H9 (cell line): Measurements from ENCODE around the gene SGMS2. TPM values are rescaled to one million over a fixed set of nuclear protein-coding genes. Genes with fewer than 3 reads are reported as not detected.

Experiments
- DNase-seq: peaks from one replicate; pipeline ENCODE4 v3.0.0-alpha.2; 2017
- H2AFZ ChIP-seq: one replicate; pipeline ENCODE4 v1.6.1; 2013; ENCODE audit warnings: mild to moderate bottlenecking, low read length, control low read depth, moderate library complexity
- H2AK5ac ChIP-seq: 2 replicates; pipeline ENCODE4 v1.6.1; 2013; ENCODE audit warnings: low read length, control low read depth, mixed read lengths; ENCODE audit not compliant: insufficient read length
- H2BK120ac ChIP-seq: one replicate; pipeline ENCODE4 v1.6.1; 2013; ENCODE audit warnings: low read depth, mild to moderate bottlenecking, low read length, control low read depth, inconsistent platforms; ENCODE audit not compliant: poor library complexity, severe bottlenecking
- H2BK12ac ChIP-seq: 2 replicates; pipeline ENCODE4 v1.6.1; 2013; ENCODE audit warnings: low read length, control low read depth, mixed read lengths, low read depth; ENCODE audit not compliant: insufficient read length
- H2BK15ac ChIP-seq: 2 replicates; pipeline ENCODE4 v1.6.1; 2013; ENCODE audit warnings: low read depth, low read length, control low read depth
- H2BK20ac ChIP-seq: one replicate; pipeline ENCODE4 v1.6.1; 2013; ENCODE audit warnings: low read depth, mild to moderate bottlenecking, low read length, control low read depth, inconsistent platforms; ENCODE audit not compliant: poor library complexity, severe bottlenecking
- H2BK5ac ChIP-seq: 2 replicates; pipeline ENCODE4 v1.6.1; 2013; ENCODE audit warnings: low read length, control low read depth, mixed read lengths; ENCODE audit not compliant: insufficient read length
- H3K14ac ChIP-seq: 2 replicates; pipeline ENCODE4 v1.6.1; 2013; ENCODE audit warnings: low read length, control low read depth; ENCODE audit not compliant: insufficient read depth
- H3K18ac ChIP-seq: 2 replicates; pipeline ENCODE4 v1.6.1; 2013; ENCODE audit warnings: low read depth, mild to moderate bottlenecking, mixed read lengths, low read length, control low read depth; ENCODE audit not compliant: insufficient read length
- H3K23ac ChIP-seq: 2 replicates; pipeline ENCODE4 v1.6.1; 2013; ENCODE audit warnings: low read length, control low read depth, mixed read lengths, low read depth; ENCODE audit not compliant: insufficient read length
- H3K23me2 ChIP-seq: 2 replicates; pipeline ENCODE4 v1.6.1; 2013; ENCODE audit warnings: low read depth, mild to moderate bottlenecking, mixed read lengths, low read length, control low read depth; ENCODE audit not compliant: insufficient read length, poor library complexity, severe bottlenecking
- H3K27ac ChIP-seq: 2 replicates; pipeline ENCODE4 v1.5.1; 2013; ENCODE audit warnings: low read length, control low read depth, mixed read lengths, low read depth; ENCODE audit not compliant: insufficient read length
- H3K27me3 ChIP-seq: 2 replicates; pipeline ENCODE4 v1.6.1; 2013; ENCODE audit warnings: low read length, control low read depth, inconsistent platforms; ENCODE audit not compliant: insufficient read depth
- H3K4ac ChIP-seq: 2 replicates; pipeline ENCODE4 v1.6.1; 2013; ENCODE audit warnings: low read depth, mild to moderate bottlenecking, control low read depth, inconsistent platforms, low read length, moderate library complexity
- H3K4me1 ChIP-seq: 2 replicates; pipeline ENCODE4 v1.6.1; 2013; ENCODE audit warnings: low read length, control low read depth, inconsistent platforms; ENCODE audit not compliant: insufficient read depth
- H3K4me2 ChIP-seq: 2 replicates; pipeline ENCODE4 v1.6.1; 2013; ENCODE audit warnings: low read length, control low read depth, mixed read lengths; ENCODE audit not compliant: insufficient read length, insufficient read depth
- H3K56ac ChIP-seq: 2 replicates; pipeline ENCODE4 v1.6.1; 2013; ENCODE audit warnings: low read depth, mild to moderate bottlenecking, mixed read lengths, low read length, control low read depth; ENCODE audit not compliant: insufficient read length
- H3K79me1 ChIP-seq: 2 replicates; pipeline ENCODE4 v1.6.1; 2013; ENCODE audit warnings: low read depth, mild to moderate bottlenecking, moderate library complexity, low read length, control low read depth, inconsistent platforms; ENCODE audit not compliant: insufficient read depth, poor library complexity, severe bottlenecking
- H3K79me2 ChIP-seq: 2 replicates; pipeline ENCODE4 v1.6.1; 2013; ENCODE audit warnings: low read length, control low read depth, inconsistent platforms; ENCODE audit not compliant: insufficient read depth
- H3K9ac ChIP-seq: 2 replicates; pipeline ENCODE4 v1.6.1; 2013; ENCODE audit warnings: low read length, control low read depth, mixed read lengths; ENCODE audit not compliant: insufficient read length; ENCODE audit errors: extremely low read depth
- H3K9me3 ChIP-seq: one replicate; pipeline ENCODE4 v1.6.1; 2013; ENCODE audit warnings: low read depth, low read length, inconsistent platforms; ENCODE audit not compliant: control insufficient read depth
- H3T11ph ChIP-seq: one replicate; pipeline ENCODE4 v1.6.1; 2013; ENCODE audit warnings: mild to moderate bottlenecking, low read length, control low read depth, inconsistent platforms
- H4K20me1 ChIP-seq: one replicate; pipeline ENCODE4 v1.6.1; 2013; ENCODE audit not compliant: control insufficient read depth, insufficient read length, insufficient read depth
- H4K5ac ChIP-seq: 2 replicates; pipeline ENCODE4 v1.6.1; 2013; ENCODE audit warnings: low read depth, mild to moderate bottlenecking, mixed read lengths, low read length, control low read depth; ENCODE audit not compliant: insufficient read length
- H4K8ac ChIP-seq: replicated peaks from 2 replicates; pipeline ENCODE4 v1.6.1; 2013; ENCODE audit warnings: low read length, control low read depth, mixed read lengths, low read depth; ENCODE audit not compliant: insufficient read length
- H4K91ac ChIP-seq: 2 replicates; pipeline ENCODE4 v1.6.1; 2013; ENCODE audit warnings: low read depth, mild to moderate bottlenecking, moderate library complexity, mixed read lengths, low read length, control low read depth; ENCODE audit not compliant: insufficient read length
- H3K27ac Mint-ChIP-seq, 3 experiments: 2 replicates in 2 of 3; 3 replicates in 1 of 3; pipeline ENCODE4 v1.8.0; 2020 to 2021; ENCODE audit warnings: mixed read lengths in 3 of 3, mild to moderate bottlenecking in 1 of 3, moderate library complexity in 1 of 3
- H3K27me3 Mint-ChIP-seq: 2 replicates; pipeline ENCODE4 v1.8.0; 2021; ENCODE audit warnings: low read depth, mild to moderate bottlenecking, moderate library complexity, mixed read lengths
- H3K36me3 Mint-ChIP-seq, 3 experiments: 2 replicates in 2 of 3; 3 replicates in 1 of 3; pipeline ENCODE4 v1.8.0; 2020 to 2021; ENCODE audit warnings: low read depth in 3 of 3, mixed read lengths in 3 of 3; ENCODE audit not compliant: insufficient read depth in 1 of 3
- H3K4me1 Mint-ChIP-seq, 2 experiments: 2 replicates each; pipeline ENCODE4 v1.8.0; 2020; ENCODE audit warnings: mixed read lengths in 2 of 2
- H3K4me3 Mint-ChIP-seq, 2 experiments: 2 replicates in 1 of 2; 3 replicates in 1 of 2; pipeline ENCODE4 v1.8.0; 2020 to 2021; ENCODE audit warnings: mild to moderate bottlenecking in 2 of 2, mixed read lengths in 2 of 2, moderate library complexity in 1 of 2
- H3K9me3 Mint-ChIP-seq, 2 experiments: 2 replicates in 1 of 2; 3 replicates in 1 of 2; pipeline ENCODE4 v1.8.0; 2020; ENCODE audit warnings: mild to moderate bottlenecking in 2 of 2, mixed read lengths in 2 of 2, moderate library complexity in 1 of 2
- CTCF ChIP-seq: fragments of 200-600 bp; sonication (generic); conservative IDR thresholded peaks from 3 replicates; pipeline ENCODE4 v1.8.0; 2021; ENCODE audit warnings: antibody characterized with exemption, mild to moderate bottlenecking
- WGBS: extraction: QIAGEN DNeasy Blood & Tissue Kit; methylation state at CpG from one replicate; pipeline ENCODE4 v1.1.7; 2013; ENCODE audit warnings: missing lambda C conversion rate, low lambda C conversion rate, mixed read lengths; ENCODE audit not compliant: insufficient read length; ENCODE audit errors: extremely low coverage; 5-methylcytosine and 5-hydroxymethylcytosine counted together
- total RNA-seq: library from RNA; stranded (reverse); gene quantifications from 2 replicates; pipeline ENCODE4 v1.2.1, GENCODE V29; 2021

Gene SGMS2
- total RNA-seq, 1 experiment from 2014 or later, result 9.7 TPM

DNA sequence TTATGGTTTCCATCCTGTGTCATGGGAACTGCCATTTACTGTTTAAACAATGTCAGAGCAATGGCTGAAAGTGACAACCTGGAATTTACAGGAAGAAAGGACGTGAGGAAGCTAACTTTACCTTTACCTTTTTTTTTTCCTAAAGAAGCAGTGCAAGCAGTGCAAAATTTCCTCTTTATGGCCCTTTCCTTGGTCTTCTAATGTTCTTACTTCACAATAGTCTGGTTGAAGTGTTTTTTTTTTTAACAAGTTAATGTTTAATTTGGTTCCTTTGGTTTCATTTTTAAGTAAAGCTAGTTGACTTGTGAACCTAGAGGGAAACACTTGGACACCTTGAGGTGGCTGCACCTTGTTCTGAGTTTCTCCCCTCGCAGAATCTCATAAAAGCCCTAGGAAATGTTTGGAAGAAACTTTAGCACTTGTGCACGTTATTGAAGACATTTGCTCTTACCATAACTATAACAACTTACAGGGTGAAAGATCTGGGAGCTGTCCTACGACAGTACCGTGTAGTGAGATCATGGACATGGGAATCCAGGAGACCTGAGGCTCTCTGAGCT is 1.8 kb downstream of the SGMS2 start:
- H3K79me2 ChIP-seq, result no peaks in the 10 kb centered on the region
- H4K8ac ChIP-seq, result no peak overlapping the region
- no peak overlapping the region for H2AK5ac ChIP-seq
- H3K79me1 ChIP-seq, result no peaks in the 10 kb centered on the region
- H2BK120ac ChIP-seq, result no peak overlapping the region
- no peak overlapping the region for H2AFZ ChIP-seq
- Mint-ChIP-seq H3K4me1 (peaks cover 32 to 35% of the 10 kb centered on the region in 2 experiments), H3K9me3 (peaks cover 0 to 8% of the 10 kb centered on the region in 2 experiments; a peak in 3 of 5 replicates), H3K4me3 (no peak overlapping the region; a peak in 1 of 5 replicates), H3K27ac (no peak overlapping the region), H3K27me3 (peaks cover 95% of the 10 kb centered on the region), H3K36me3 (peaks cover 0 to 5% (median 4%) of the 10 kb centered on the region in 3 experiments; a peak in 4 of 7 replicates)
- TF ChIP-seq CTCF, result no peak
- no peak overlapping the region for H3K14ac ChIP-seq
- no CpG with 5 or more reads among the region's 5 CpGs for WGBS
- H4K20me1 ChIP-seq, result no peaks in the 10 kb centered on the region
- H3K23ac ChIP-seq, result no peak overlapping the region
- DNase-seq, result no peak
- H3K9ac ChIP-seq, result no peak overlapping the region
- H3K18ac ChIP-seq, result no peak overlapping the region
- no peak overlapping the region for H2BK12ac ChIP-seq
- H3K27ac ChIP-seq, result no peak overlapping the region
- H3K4ac ChIP-seq, result no peak overlapping the region
- H2BK15ac ChIP-seq, result no peak overlapping the region
- H3K4me1 ChIP-seq, result no peaks in the 10 kb centered on the region
- no peak overlapping the region for H3K4me2 ChIP-seq
- no peak overlapping the region for H2BK20ac ChIP-seq
- no peaks in the 10 kb centered on the region for H3K9me3 ChIP-seq
- H2BK5ac ChIP-seq, result no peak overlapping the region
- no peak overlapping the region for H3T11ph ChIP-seq
- H3K27me3 ChIP-seq, result peaks cover 52% of the 10 kb centered on the region
- H4K5ac ChIP-seq, result no peak overlapping the region
- H3K56ac ChIP-seq, result no peak overlapping the region
- H4K91ac ChIP-seq, result no peak overlapping the region
- peaks cover 12% of the 10 kb centered on the region for H3K23me2 ChIP-seq
